HEK293 (cell line): ENCODE results near the gene LRP5.
"Not testable (repeated sequence)": the region's sequence is repeated elsewhere in the genome, so short reads cannot be mapped to it uniquely, and the experiment has no call there.

Source experiments
- CTCF ChIA-PET: fragments of 350-600 bp; formaldehyde crosslinking; extraction: SDS; loops from one replicate; lab custom pipeline; 2021; ENCODE audit warnings: antibody characterized with exemption; lab: Yijun Ruan, JAX
- POLR2A ChIA-PET: fragments of 300-600 bp; formaldehyde crosslinking; extraction: SDS; loops from one replicate; lab custom pipeline; 2020; ENCODE audit warnings: antibody characterized with exemption, inconsistent platforms; lab: Yijun Ruan, JAX
- H3K27ac ChIP-seq: fragments of 200-500 bp; sonication (Bioruptor generic); 2 replicates; pipeline ENCODE4 v1.5.1; 2014; ENCODE audit warnings: low read depth, low read length, control low read depth, inconsistent platforms; ENCODE audit errors: extremely low read depth
- H3K36me3 ChIP-seq, 2 experiments: fragments of 200-500 bp in 1 of 2; sonication (Bioruptor generic) in 1 of 2; 1 replicate in 1 of 2; 2 replicates in 1 of 2; pipeline ENCODE4 v1.5.1; 2014 to 2017; ENCODE audit warnings: inconsistent platforms in 2 of 2, low read length in 2 of 2; ENCODE audit not compliant: control insufficient read depth in 2 of 2, insufficient read depth in 1 of 2
- H3K4me1 ChIP-seq: fragments of 200-500 bp; sonication (Bioruptor generic); 2 replicates; pipeline ENCODE4 v1.5.1; 2014; ENCODE audit warnings: mild to moderate bottlenecking, low read length, inconsistent platforms; ENCODE audit not compliant: control insufficient read depth, insufficient read depth
- H3K4me3 ChIP-seq: 2 replicates; pipeline ENCODE4 v1.5.1; 2011; ENCODE audit warnings: low read depth, mild to moderate bottlenecking, control low read depth, low read length, moderate library complexity
- H3K9me3 ChIP-seq: fragments of 200-500 bp; sonication (Bioruptor generic); 2 replicates; pipeline ENCODE4 v1.5.1; 2014; ENCODE audit warnings: low read depth, low read length, inconsistent platforms; ENCODE audit not compliant: control insufficient read depth, insufficient read depth
- EGR2 ChIP-seq: fragments of 450-650 bp; formaldehyde crosslinking; IDR thresholded peaks from 2 replicates; pipeline ENCODE4 v1.5.1; 2016; ENCODE audit warnings: low read depth, missing biosample characterization, missing genetic modification characterization
- HOXA7 ChIP-seq: sonication (generic); formaldehyde crosslinking; IDR thresholded peaks from 2 replicates; pipeline ENCODE4 v1.8.1; 2022; ENCODE audit warnings: missing genetic modification reagents, borderline replicate concordance
- KLF1 ChIP-seq: fragments of 450-650 bp; formaldehyde crosslinking; IDR thresholded peaks from 2 replicates; pipeline ENCODE4 v1.5.1; 2016; ENCODE audit warnings: missing biosample characterization, missing genetic modification characterization
- OSR2 ChIP-seq: fragments of 450-650 bp; formaldehyde crosslinking; IDR thresholded peaks from 2 replicates; pipeline ENCODE4 v1.5.1; 2016; ENCODE audit warnings: missing biosample characterization, missing genetic modification characterization
- ZBTB44 ChIP-seq: fragments of 450-650 bp; IDR thresholded peaks from 2 replicates; pipeline ENCODE4 v1.5.1; 2018; ENCODE audit warnings: missing biosample characterization, mild to moderate bottlenecking, missing genetic modification characterization
- ZFP69B ChIP-seq: fragments of 450-650 bp; formaldehyde crosslinking; IDR thresholded peaks from 2 replicates; pipeline ENCODE4 v1.5.1; 2016; ENCODE audit warnings: missing biosample characterization, missing genetic modification characterization
- ZNF175 ChIP-seq: fragments of 450-650 bp; formaldehyde crosslinking; IDR thresholded peaks from 2 replicates; pipeline ENCODE4 v1.5.1; 2016; ENCODE audit warnings: missing biosample characterization, missing genetic modification characterization
- ZNF280C ChIP-seq: fragments of 450-650 bp; formaldehyde crosslinking; IDR thresholded peaks from 2 replicates; pipeline ENCODE4 v1.5.1; 2016; ENCODE audit warnings: missing biosample characterization, missing genetic modification characterization
- ZNF394 ChIP-seq: fragments of 450-650 bp; formaldehyde crosslinking; IDR thresholded peaks from 2 replicates; pipeline ENCODE4 v1.5.1; 2016; ENCODE audit warnings: missing biosample characterization, missing genetic modification characterization, mild to moderate bottlenecking, moderate library complexity, borderline replicate concordance
- ZNF521 ChIP-seq: fragments of 450-650 bp; formaldehyde crosslinking; IDR thresholded peaks from 2 replicates; pipeline ENCODE4 v1.5.1; 2017; ENCODE audit warnings: missing biosample characterization, mild to moderate bottlenecking, missing genetic modification characterization
- ZNF530 ChIP-seq: fragments of 450-650 bp; formaldehyde crosslinking; IDR thresholded peaks from 2 replicates; pipeline ENCODE4 v1.5.1; 2016; ENCODE audit warnings: low read depth, missing biosample characterization, missing genetic modification characterization
- ZNF639 ChIP-seq: fragments of 450-650 bp; formaldehyde crosslinking; IDR thresholded peaks from 2 replicates; pipeline ENCODE4 v1.5.1; 2016; ENCODE audit warnings: missing biosample characterization, missing genetic modification characterization
- ZNF76 ChIP-seq: fragments of 450-650 bp; formaldehyde crosslinking; IDR thresholded peaks from 2 replicates; pipeline ENCODE4; 2016; ENCODE audit warnings: low read depth, missing biosample characterization, missing genetic modification characterization, borderline replicate concordance
- ZSCAN5A ChIP-seq: fragments of 450-650 bp; formaldehyde crosslinking; IDR thresholded peaks from 2 replicates; pipeline ENCODE4 v1.5.1; 2016; ENCODE audit warnings: missing biosample characterization, missing genetic modification characterization

LRP5 gene

GRCh38 chr11:68343761-68344256, 31.4 kb downstream of the LRP5 start:
- peaks cover 0 to 9% of the 10 kb centered on the region in 2 experiments; a peak in 2 of 3 replicates for H3K36me3 ChIP-seq
- ChIA-PET POLR2A (no interaction called here), CTCF (interaction anchor here (0.7 to 1.2 kb wide), 3 partner anchors 16 to 47 kb away, joined by 3 to 4 read pairs (median 3); no protein-coding TSS in a partner anchor)
- 0 out of 2 replicates have a peak, but pooled peaks cover 3% of the 10 kb centered on the region for H3K4me1 ChIP-seq
- H3K27ac ChIP-seq, result no peak overlapping the region
- no peak for TF ChIP-seq ZNF280C (tag by site-specific recombination)
- TF ChIP-seq ZNF175, result no peak
- TF ChIP-seq EGR2 (tag by site-specific recombination), result no peak
- TF ChIP-seq ZSCAN5A, result no peak
- no peak for TF ChIP-seq ZBTB44 (tag by site-specific recombination)
- no peak for TF ChIP-seq ZNF521 (tag by site-specific recombination)
- no peak for TF ChIP-seq ZNF394 (tag by site-specific recombination)
- TF ChIP-seq ZFP69B (tag by site-specific recombination), result no peak
- no peak overlapping the region for H3K4me3 ChIP-seq
- H3K9me3 ChIP-seq, result no peaks in the 10 kb centered on the region

DNA sequence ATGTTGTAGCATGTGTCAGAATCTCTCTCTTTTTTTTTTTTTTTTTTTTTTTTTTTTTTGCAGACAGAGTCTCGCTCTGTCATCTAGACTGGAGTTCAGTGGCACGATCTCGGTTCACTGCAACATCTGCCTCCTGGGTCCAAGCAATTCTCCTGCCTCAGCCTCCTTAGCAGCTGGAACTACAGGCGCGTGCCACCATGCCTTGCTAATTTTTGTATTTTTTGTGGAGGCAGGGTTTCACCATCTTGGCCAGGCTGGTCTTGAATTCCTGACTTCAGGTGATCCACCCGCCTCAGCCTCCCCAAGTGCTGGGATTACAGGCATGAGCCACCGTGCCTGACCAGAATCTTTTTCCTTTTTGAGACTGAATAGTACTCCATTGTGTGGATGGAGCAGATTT, 32.4 kb downstream of the LRP5 start:
- H3K36me3 ChIP-seq, result peaks cover 0 to 12% of the 10 kb centered on the region in 2 experiments; a peak in 2 of 3 replicates
- H3K4me1 ChIP-seq, POLR2A ChIA-PET, H3K9me3 ChIP-seq, H3K4me3 ChIP-seq, H3K27ac ChIP-seq: not testable (repeated sequence)
- CTCF ChIA-PET, result interaction anchor here (0.7 kb wide), 1 partner anchor 44 kb away, joined by 4 read pairs; no protein-coding TSS in a partner anchor

DNA sequence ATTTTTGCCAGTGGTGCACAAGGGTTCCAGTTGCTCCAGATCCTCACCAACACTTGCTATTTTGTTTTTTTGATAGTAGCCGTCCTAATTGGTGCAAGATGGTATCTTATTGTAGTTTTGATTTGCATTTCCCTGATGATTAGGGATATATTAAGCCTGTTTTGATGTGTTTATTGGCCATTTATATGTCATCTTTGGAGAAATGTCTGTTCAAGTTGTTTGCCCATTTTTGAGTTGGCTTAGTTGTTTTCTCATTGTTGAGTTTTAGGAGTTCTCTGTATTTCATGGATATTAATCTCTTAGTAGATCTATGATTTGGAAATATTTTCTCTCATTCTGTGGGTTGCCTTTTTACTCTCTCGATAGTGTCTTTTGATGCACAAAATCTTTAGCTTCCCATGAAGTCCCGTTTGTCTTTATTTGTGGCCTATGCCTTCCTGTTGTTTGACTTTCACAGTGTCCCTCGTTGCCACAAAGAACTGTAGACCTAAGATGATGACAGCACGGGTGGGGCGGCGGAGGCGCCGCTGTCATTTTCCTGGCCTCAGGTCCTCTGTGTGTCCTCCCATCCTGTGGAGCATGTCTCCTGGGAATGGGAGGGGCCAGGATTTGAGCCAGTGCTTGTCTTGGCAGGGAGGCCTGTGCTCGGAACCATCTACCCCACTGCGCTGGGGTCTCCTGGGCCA, 33.5 kb downstream of the LRP5 start:
- Histone ChIP-seq H3K4me3 (no peak overlapping the region), H3K36me3 (peaks cover 0 to 19% of the 10 kb centered on the region in 2 experiments; a peak in 2 of 3 replicates), H3K4me1 (no peaks in the 10 kb centered on the region), H3K9me3 (no peaks in the 10 kb centered on the region), H3K27ac (no peak overlapping the region)
- TF ChIP-seq OSR2 (no peak), KLF1 (tag by site-specific recombination) (0 out of 2 replicates have a peak, but pooled peaks have one; percentile 13)
- CTCF ChIA-PET, result interaction anchor here (0.7 kb wide), 1 partner anchor 54 kb away, joined by 4 read pairs; no protein-coding TSS in a partner anchor
- POLR2A ChIA-PET, result no interaction called here

DNA sequence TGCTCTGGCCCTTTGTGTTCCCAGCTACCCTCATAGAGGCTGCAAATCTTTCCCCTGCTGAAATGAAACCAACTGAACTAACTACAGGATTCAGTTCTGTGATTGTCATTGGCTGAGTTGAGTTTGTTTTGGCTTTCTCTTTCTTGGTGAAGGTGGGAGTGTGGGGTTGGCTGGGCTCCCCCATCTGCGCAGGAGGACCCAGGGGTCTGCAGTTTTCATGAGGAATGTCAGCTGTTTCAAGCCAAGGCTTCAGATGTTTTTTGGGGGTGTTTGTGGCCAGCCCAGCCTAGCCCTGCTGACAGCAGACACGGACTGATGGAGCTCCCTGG, 34.0 kb downstream of the LRP5 start:
- CTCF ChIA-PET, result no interaction called here
- Histone ChIP-seq H3K4me1 (no peaks in the 10 kb centered on the region), H3K27ac (no peak overlapping the region), H3K9me3 (no peaks in the 10 kb centered on the region), H3K4me3 (no peak overlapping the region), H3K36me3 (peaks cover 0 to 19% of the 10 kb centered on the region in 2 experiments; a peak in 2 of 3 replicates)
- POLR2A ChIA-PET, result no interaction called here
- TF ChIP-seq ZNF530 (tag by site-specific recombination), result no peak
- no peak for TF ChIP-seq HOXA7
- no peak for TF ChIP-seq ZNF76 (tag by site-specific recombination)
- no peak for TF ChIP-seq ZNF639
